GM12878 (cell line): ENCODE data around the gene SRSF10. TPM values are rescaled to one million over a fixed set of nuclear protein-coding genes. Genes with fewer than 3 reads are reported as not detected.

ENCODE experiments used
- ATAC-seq: fragments of 200-7000 bp; cut with Tn5 transposase; 3 replicates; pipeline ENCODE4 v1.9.1; 2020; ENCODE audit warnings: mild to moderate bottlenecking, moderate library complexity
- BruUV-seq: library from RNA; stranded (reverse); fragments of 400-500 nt; replicated peaks from 2 replicates; lab custom pipeline; 2021; lab: Mats Ljungman, UMichigan
- CTCF ChIA-PET: fragments of 300-600 bp; sonication (Branson Sonifier 250); formaldehyde crosslinking; extraction: SDS; loops from one replicate; lab custom pipeline; 2021; ENCODE audit warnings: inconsistent platforms; lab: Yijun Ruan, JAX
- POLR2A ChIA-PET: fragments of 350-600 bp; formaldehyde crosslinking; extraction: SDS; loops from one replicate; lab custom pipeline; 2021; ENCODE audit warnings: inconsistent platforms; lab: Charles Lee
- RAD21 ChIA-PET: fragments of 300-600 bp; sonication (Branson Sonifier 250); formaldehyde crosslinking; loops from one replicate; lab custom pipeline; 2023; ENCODE audit warnings: antibody characterized with exemption; ENCODE audit not compliant: unreplicated experiment; lab: Charles Lee
- SMC1A ChIA-PET: fragments of 300-600 bp; sonication (Branson Sonifier 250); formaldehyde crosslinking; loops from one replicate; lab custom pipeline; 2023; ENCODE audit not compliant: unreplicated experiment, uncharacterized antibody; lab: Charles Lee
- DNase-seq: peaks from one replicate; pipeline ENCODE4 v3.0.0-alpha.2; 2011; ENCODE audit warnings: low read depth, low spot score
- FAIRE-seq: peaks from 3 replicates; lab custom pipeline; 2011; peaks lifted over from hg19 to GRCh38; lab: Jason Lieb, UNC
- H2AFZ ChIP-seq: 2 replicates; pipeline ENCODE4 v1.6.0; 2011; ENCODE audit warnings: low read depth, low read length, control low read depth; ENCODE audit not compliant: control insufficient read depth
- H3K27ac ChIP-seq: 2 replicates; pipeline ENCODE4 v1.5.1; 2011; ENCODE audit warnings: control low read depth; ENCODE audit not compliant: control insufficient read depth, insufficient read depth
- H3K27me3 ChIP-seq, 2 experiments: replicated peaks in 1 of 2; 2 replicates each; pipeline versions ENCODE4 v1.6.0 to v1.6.1; 2011; ENCODE audit warnings: low read length in 1 of 2; ENCODE audit not compliant: control insufficient read depth in 2 of 2, insufficient read depth in 2 of 2
- H3K36me3 ChIP-seq, 2 experiments: 2 replicates each; pipeline ENCODE4 v1.5.1; 2011; ENCODE audit warnings: low read length in 1 of 2; ENCODE audit not compliant: control insufficient read depth in 2 of 2, insufficient read depth in 2 of 2
- H3K4me1 ChIP-seq: 2 replicates; pipeline ENCODE4 v1.6.1; 2011; ENCODE audit warnings: mild to moderate bottlenecking, low read length, moderate library complexity, mixed read lengths; ENCODE audit not compliant: control insufficient read depth, insufficient read depth
- H3K4me2 ChIP-seq: 2 replicates; pipeline ENCODE4 v1.6.0; 2011; ENCODE audit warnings: control low read depth; ENCODE audit not compliant: control insufficient read depth, insufficient read depth
- H3K4me3 ChIP-seq: fragments of 200-600 bp; sonication (generic); 2 replicates; pipeline ENCODE4 v1.5.1; 2016
- H3K79me2 ChIP-seq: 2 replicates; pipeline ENCODE4 v1.6.0; 2011; ENCODE audit warnings: low read length; ENCODE audit not compliant: control insufficient read depth, insufficient read depth
- H3K9ac ChIP-seq: 2 replicates; pipeline ENCODE4 v1.8.0; 2011; ENCODE audit warnings: low read length, control low read depth, mixed read lengths; ENCODE audit not compliant: control insufficient read depth, insufficient read depth
- H3K9me3 ChIP-seq: replicated peaks from 3 replicates; pipeline ENCODE4 v1.5.1; 2011; ENCODE audit warnings: mild to moderate bottlenecking, low read length; ENCODE audit not compliant: control insufficient read depth, insufficient read depth
- H4K20me1 ChIP-seq: 2 replicates; pipeline ENCODE4 v1.6.0; 2011; ENCODE audit not compliant: control insufficient read depth, insufficient read depth
- CBX5 ChIP-seq: sonication (generic); IDR thresholded peaks from 2 replicates; pipeline ENCODE4 v1.6.1; 2016; ENCODE audit warnings: low read depth, moderate library complexity, mild to moderate bottlenecking, inconsistent platforms
- E2F4 ChIP-seq: IDR thresholded peaks from 2 replicates; pipeline ENCODE4 v1.6.1; 2012; ENCODE audit warnings: low read depth, low read length, improper control_type of control experiment
- GATAD2B ChIP-seq: fragments of 450-650 bp; conservative IDR thresholded peaks from 2 replicates; pipeline ENCODE4 v1.6.1; 2017; ENCODE audit warnings: low read depth, mild to moderate bottlenecking, moderate library complexity
- HCFC1 ChIP-seq: fragments of 150-350 bp; IDR thresholded peaks from 2 replicates; pipeline ENCODE4 v1.6.1; 2014; ENCODE audit warnings: low read length
- JUNB ChIP-seq: IDR thresholded peaks from 2 replicates; pipeline ENCODE4 v1.6.1; 2016; ENCODE audit warnings: antibody characterized with exemption, mild to moderate bottlenecking
- LARP7 ChIP-seq: fragments of 450-650 bp; IDR thresholded peaks from 2 replicates; pipeline ENCODE4 v1.6.1; 2017; ENCODE audit warnings: mild to moderate bottlenecking
- NFYA ChIP-seq: IDR thresholded peaks from 2 replicates; pipeline ENCODE4 v1.6.1; 2011; ENCODE audit warnings: low read depth, mild to moderate bottlenecking, low read length, improper control_type of control experiment, borderline replicate concordance
- POU2F2 ChIP-seq: IDR thresholded peaks from 3 replicates; pipeline ENCODE4 v1.6.1; 2011; ENCODE audit warnings: low read depth, mild to moderate bottlenecking, low read length, borderline replicate concordance
- RAD21 ChIP-seq: IDR thresholded peaks from 2 replicates; pipeline ENCODE4 v1.6.1; 2011; ENCODE audit warnings: mild to moderate bottlenecking, low read depth, low read length, moderate library complexity; ENCODE audit not compliant: insufficient read depth
- TCF12 ChIP-seq: IDR thresholded peaks from 2 replicates; pipeline ENCODE4 v1.6.1; 2011; ENCODE audit warnings: low read depth, mild to moderate bottlenecking, low read length
- TCF3 ChIP-seq: IDR thresholded peaks from 2 replicates; pipeline ENCODE4 v1.6.1; 2012; ENCODE audit warnings: low read depth, mild to moderate bottlenecking, low read length, borderline replicate concordance; ENCODE audit not compliant: insufficient read depth
- TCF7 ChIP-seq: IDR thresholded peaks from 2 replicates; pipeline ENCODE4 v1.6.1; 2014; ENCODE audit warnings: antibody characterized with exemption, borderline replicate concordance
- USF2 ChIP-seq: IDR thresholded peaks from 2 replicates; pipeline ENCODE4 v1.6.1; 2011; ENCODE audit warnings: low read depth, low read length, improper control_type of control experiment, borderline replicate concordance
- WRNIP1 ChIP-seq: IDR thresholded peaks from 2 replicates; pipeline ENCODE4 v1.6.1; 2011; ENCODE audit warnings: low read depth, low read length, improper control_type of control experiment, borderline replicate concordance
- WGBS: methylation state at CpG from one replicate; pipeline ENCODE4 v1.1.6; 2016; ENCODE audit warnings: low lambda C conversion rate; ENCODE audit not compliant: insufficient replicate concordance, insufficient coverage; ENCODE audit errors: missing lambda C conversion rate; 5-methylcytosine and 5-hydroxymethylcytosine counted together
- in situ Hi-C: fragments of 300-500 bp; cut with MboI; formaldehyde crosslinking; loops from 9 replicates; pipeline ENCODE4 v1.14.3; 2018; ENCODE audit warnings: mixed read lengths
- intact Hi-C: fragments of 100-400 bp; cut with micrococcal nuclease; formaldehyde crosslinking; loops from one replicate; pipeline ENCODE4 v1.14.2; 2022; ENCODE audit not compliant: unreplicated experiment
- polyA plus RNA-seq, 11 experiments: library from polyadenylated mRNA; depleted of rRNA in 4 of 11; unstranded in 6 of 11; stranded (reverse) in 5 of 11; fragments of >200 nt; fragmentation: Nextera tagmentation in 4 of 11; fragmentation: Illumina TruSeq in 1 of 11; extraction: Ambion mirVana in 4 of 11; extraction: Trizol in 1 of 11; gene quantifications; 1 replicate in 1 of 11; 2 replicates in 10 of 11; pipeline versions ENCODE4 v1.2.1 to v1.2.3, GENCODE V29; 2011 to 2016; ENCODE audit warnings: inconsistent platforms in 2 of 11, missing spikeins in 2 of 11, low read depth in 1 of 11
- total RNA-seq, 4 experiments: library from RNA; depleted of rRNA in 3 of 4; stranded (reverse); fragments of >200 nt in 3 of 4; fragmentation: Illumina TruSeq in 1 of 4; extraction: Trizol in 1 of 4; gene quantifications; 2 replicates each; pipeline versions ENCODE4 v1.2.1 to v1.2.3, GENCODE V29; 2013 to 2021
- TF ChIP-seq, protein P1 (sequence below): fragments of 450-650 bp; IDR thresholded peaks from 2 replicates; pipeline ENCODE4 v1.6.1; 2017; ENCODE audit warnings: mild to moderate bottlenecking
- TF ChIP-seq, protein P2 (sequence below): IDR thresholded peaks from 2 replicates; pipeline ENCODE4 v1.6.1; 2011; ENCODE audit warnings: borderline replicate concordance, low read depth, mild to moderate bottlenecking, moderate library complexity, mixed read lengths, low read length; ENCODE audit not compliant: insufficient read depth; ENCODE audit errors: extremely low read length
- TF ChIP-seq, protein P3 (sequence below), 3 experiments: IDR thresholded peaks in 2 of 3; conservative IDR thresholded peaks in 1 of 3; 2 replicates each; pipeline ENCODE4 v1.5.1; 2011; ENCODE audit warnings: low read depth in 3 of 3, low read length in 3 of 3, mild to moderate bottlenecking in 3 of 3, control low read depth in 2 of 3, moderate library complexity in 2 of 3, inconsistent platforms in 1 of 3, mixed read lengths in 1 of 3; ENCODE audit not compliant: control insufficient read depth in 2 of 3, insufficient read depth in 1 of 3; ENCODE audit errors: extremely low read depth in 1 of 3

The SRSF10 gene
- total and polyA plus RNA-seq, 10 of the 15 experiments (the other 5 are each of a cell fraction or from before 2014, with no cell fraction given), result 157 to 279 (median 222) TPM

DNA sequence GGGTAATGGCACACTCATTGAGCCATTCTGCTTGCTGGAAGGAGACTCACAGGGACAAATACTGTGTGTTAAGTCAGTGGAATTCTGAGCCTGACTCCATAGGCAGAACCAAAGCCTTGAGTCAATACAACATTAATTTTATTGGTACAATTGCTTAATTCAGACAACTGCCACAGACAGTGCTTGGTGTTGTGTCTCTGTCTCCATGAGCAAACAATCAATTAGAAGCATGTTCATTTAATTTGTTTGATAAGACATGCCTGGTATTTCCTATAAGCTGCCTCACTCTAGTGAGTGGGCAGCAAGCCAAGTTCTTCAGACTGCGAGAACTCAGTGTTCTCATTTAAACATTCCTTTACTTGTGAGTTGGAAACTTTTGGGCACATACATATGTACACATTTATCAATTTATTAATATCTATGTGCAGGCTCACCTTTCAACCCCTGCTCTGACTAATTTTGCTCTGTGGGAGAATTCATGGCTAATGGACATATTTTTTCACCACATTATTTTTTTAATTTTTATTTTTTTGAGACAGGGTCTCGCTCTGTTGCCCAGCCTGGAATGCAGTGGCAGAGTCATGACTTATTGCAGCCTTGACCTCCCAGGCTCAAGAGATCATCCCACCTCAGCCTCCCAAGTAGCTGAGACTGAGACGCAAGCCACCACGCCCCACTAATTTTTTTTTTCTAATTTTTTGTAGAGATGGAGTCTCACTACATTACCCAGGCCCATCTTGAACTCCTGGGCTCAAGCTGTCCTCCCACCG lies 4.5 kb upstream of the SRSF10 start:
- Histone ChIP-seq H3K9me3 (no peaks in the 10 kb centered on the region), H3K27ac (no peak overlapping the region), H3K4me3 (no peak overlapping the region), H3K36me3 (no peaks in the 10 kb centered on the region), H3K27me3 (no peaks in the 10 kb centered on the region), H3K4me1 (peaks cover 11% of the 10 kb centered on the region), H3K4me2 (no peak overlapping the region), H3K9ac (no peak overlapping the region), H2AFZ (no peak overlapping the region), H3K79me2 (peaks cover 9% of the 10 kb centered on the region), H4K20me1 (no peaks in the 10 kb centered on the region)
- DNase-seq, result no peak
- no TSS peak for BruUV-seq
- POLR2A ChIA-PET, result interaction anchor here (0.9 kb wide), 1 partner anchor 7 kb away, joined by 6 read pairs; no protein-coding TSS in a partner anchor
- intact Hi-C loops (no loop called here), in situ Hi-C loops (no loop called here)
- CTCF ChIA-PET, result no interaction called here
- WGBS, result 57% methylated on average over 5 of the region's 5 CpGs
- SMC1A ChIA-PET, result interaction anchor here (1.7 kb wide), 1 partner anchor 18 kb away, joined by 7 read pairs; no protein-coding TSS in a partner anchor
- ATAC-seq, result no peak
- no peak for FAIRE-seq
- RAD21 ChIA-PET, result interaction anchor here (1.4 kb wide), 1 partner anchor 44 kb away, joined by 3 read pairs; no protein-coding TSS in a partner anchor
- TF ChIP-seq USF2, result no peak
- TF ChIP-seq LARP7, result no peak
- TF ChIP-seq, protein P1, sequence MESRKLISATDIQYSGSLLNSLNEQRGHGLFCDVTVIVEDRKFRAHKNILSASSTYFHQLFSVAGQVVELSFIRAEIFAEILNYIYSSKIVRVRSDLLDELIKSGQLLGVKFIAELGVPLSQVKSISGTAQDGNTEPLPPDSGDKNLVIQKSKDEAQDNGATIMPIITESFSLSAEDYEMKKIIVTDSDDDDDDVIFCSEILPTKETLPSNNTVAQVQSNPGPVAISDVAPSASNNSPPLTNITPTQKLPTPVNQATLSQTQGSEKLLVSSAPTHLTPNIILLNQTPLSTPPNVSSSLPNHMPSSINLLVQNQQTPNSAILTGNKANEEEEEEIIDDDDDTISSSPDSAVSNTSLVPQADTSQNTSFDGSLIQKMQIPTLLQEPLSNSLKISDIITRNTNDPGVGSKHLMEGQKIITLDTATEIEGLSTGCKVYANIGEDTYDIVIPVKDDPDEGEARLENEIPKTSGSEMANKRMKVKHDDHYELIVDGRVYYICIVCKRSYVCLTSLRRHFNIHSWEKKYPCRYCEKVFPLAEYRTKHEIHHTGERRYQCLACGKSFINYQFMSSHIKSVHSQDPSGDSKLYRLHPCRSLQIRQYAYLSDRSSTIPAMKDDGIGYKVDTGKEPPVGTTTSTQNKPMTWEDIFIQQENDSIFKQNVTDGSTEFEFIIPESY, result no peak
- TF ChIP-seq, protein P2, sequence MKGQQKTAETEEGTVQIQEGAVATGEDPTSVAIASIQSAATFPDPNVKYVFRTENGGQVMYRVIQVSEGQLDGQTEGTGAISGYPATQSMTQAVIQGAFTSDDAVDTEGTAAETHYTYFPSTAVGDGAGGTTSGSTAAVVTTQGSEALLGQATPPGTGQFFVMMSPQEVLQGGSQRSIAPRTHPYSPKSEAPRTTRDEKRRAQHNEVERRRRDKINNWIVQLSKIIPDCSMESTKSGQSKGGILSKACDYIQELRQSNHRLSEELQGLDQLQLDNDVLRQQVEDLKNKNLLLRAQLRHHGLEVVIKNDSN, result no peak
- no peak for TF ChIP-seq NFYA
- TF ChIP-seq E2F4, result no peak
- no peak for TF ChIP-seq TCF7
- TF ChIP-seq TCF3, result no peak
- no peak for TF ChIP-seq CBX5
- no peak for TF ChIP-seq POU2F2
- TF ChIP-seq HCFC1, result no peak
- TF ChIP-seq RAD21, result no peak
- TF ChIP-seq WRNIP1, result no peak
- TF ChIP-seq GATAD2B, result no peak
- no peak for TF ChIP-seq JUNB
- TF ChIP-seq, protein P3, sequence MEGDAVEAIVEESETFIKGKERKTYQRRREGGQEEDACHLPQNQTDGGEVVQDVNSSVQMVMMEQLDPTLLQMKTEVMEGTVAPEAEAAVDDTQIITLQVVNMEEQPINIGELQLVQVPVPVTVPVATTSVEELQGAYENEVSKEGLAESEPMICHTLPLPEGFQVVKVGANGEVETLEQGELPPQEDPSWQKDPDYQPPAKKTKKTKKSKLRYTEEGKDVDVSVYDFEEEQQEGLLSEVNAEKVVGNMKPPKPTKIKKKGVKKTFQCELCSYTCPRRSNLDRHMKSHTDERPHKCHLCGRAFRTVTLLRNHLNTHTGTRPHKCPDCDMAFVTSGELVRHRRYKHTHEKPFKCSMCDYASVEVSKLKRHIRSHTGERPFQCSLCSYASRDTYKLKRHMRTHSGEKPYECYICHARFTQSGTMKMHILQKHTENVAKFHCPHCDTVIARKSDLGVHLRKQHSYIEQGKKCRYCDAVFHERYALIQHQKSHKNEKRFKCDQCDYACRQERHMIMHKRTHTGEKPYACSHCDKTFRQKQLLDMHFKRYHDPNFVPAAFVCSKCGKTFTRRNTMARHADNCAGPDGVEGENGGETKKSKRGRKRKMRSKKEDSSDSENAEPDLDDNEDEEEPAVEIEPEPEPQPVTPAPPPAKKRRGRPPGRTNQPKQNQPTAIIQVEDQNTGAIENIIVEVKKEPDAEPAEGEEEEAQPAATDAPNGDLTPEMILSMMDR (IDR thresholded peaks at IDR 0.05 in 2 of 3, conservative IDR thresholded peaks at IDR 0.05 in 1 of 3; ENCODE audit: control insufficient read depth in 2 of 3, extremely low read depth in 1 of 3, insufficient read depth in 1 of 3, low read depth in 3 of 3, low read length in 3 of 3), result no peak
- no peak for TF ChIP-seq TCF12
